H1 (cell line): Measurements from ENCODE around the gene ERH. TPM values are rescaled to one million over a fixed set of nuclear protein-coding genes. Genes with fewer than 3 reads are reported as not detected.

Source experiments
- CTCF ChIA-PET: fragments of 300-600 bp; sonication (Branson Sonifier 250); formaldehyde crosslinking; loops from one replicate; lab custom pipeline; 2021; ENCODE audit not compliant: partially characterized antibody; lab: Charles Lee
- POLR2A ChIA-PET: fragments of 300-600 bp; sonication (Branson Sonifier 250); formaldehyde crosslinking; loops from one replicate; lab custom pipeline; 2021; ENCODE audit warnings: inconsistent platforms; ENCODE audit not compliant: partially characterized antibody; lab: Charles Lee
- DNase-seq, 2 experiments: peaks; one replicate each; pipeline versions ENCODE4 v3.0.0 to v3.0.0-alpha.2; 2010 to 2022; ENCODE audit warnings: low spot score in 2 of 2, low read depth in 1 of 2, mixed read lengths in 1 of 2
- FAIRE-seq: peaks from 2 replicates; lab custom pipeline; 2011; peaks lifted over from hg19 to GRCh38; lab: Jason Lieb, UNC
- H2AFZ ChIP-seq: 2 replicates; pipeline ENCODE4 v1.8.1; 2012; ENCODE audit warnings: low read length, inconsistent platforms
- H2AK5ac ChIP-seq: 2 replicates; pipeline ENCODE4 v1.6.1; 2013; ENCODE audit warnings: low read depth, low read length
- H2BK120ac ChIP-seq: replicated peaks from 2 replicates; pipeline ENCODE3; 2013; ENCODE audit warnings: low read depth, low read length, inconsistent platforms
- H2BK12ac ChIP-seq: 2 replicates; pipeline ENCODE4 v1.6.1; 2013; ENCODE audit warnings: low read depth, low read length
- H2BK15ac ChIP-seq: 2 replicates; pipeline ENCODE4 v1.6.1; 2013; ENCODE audit warnings: low read length
- H2BK20ac ChIP-seq: 2 replicates; pipeline ENCODE4 v1.6.1; 2013; ENCODE audit warnings: low read length
- H2BK5ac ChIP-seq: 2 replicates; pipeline ENCODE4 v1.6.1; 2013; ENCODE audit warnings: low read depth, low read length
- H3K14ac ChIP-seq: 2 replicates; pipeline ENCODE4 v1.6.1; 2013; ENCODE audit warnings: inconsistent platforms; ENCODE audit not compliant: insufficient read length
- H3K18ac ChIP-seq: 2 replicates; pipeline ENCODE4 v1.6.1; 2013; ENCODE audit warnings: low read length; ENCODE audit errors: extremely low read depth
- H3K23ac ChIP-seq: 2 replicates; pipeline ENCODE4 v1.6.1; 2013; ENCODE audit warnings: inconsistent platforms; ENCODE audit not compliant: insufficient read length
- H3K23me2 ChIP-seq: 2 replicates; pipeline ENCODE4 v1.6.1; 2013; ENCODE audit warnings: low read depth, low read length
- H3K27ac ChIP-seq: 2 replicates; pipeline ENCODE4 v1.6.1; 2011; ENCODE audit warnings: low read depth, low read length, inconsistent platforms
- H3K27me3 ChIP-seq, 4 experiments: replicated peaks in 1 of 4; 1 replicate in 1 of 4; 2 replicates in 3 of 4; pipeline versions ENCODE4 v1.6.1 to v1.8.1; 2011 to 2013; ENCODE audit warnings: low read length in 3 of 4, mild to moderate bottlenecking in 3 of 4, inconsistent platforms in 2 of 4, mixed read lengths in 2 of 4, moderate library complexity in 1 of 4; ENCODE audit not compliant: control insufficient read depth in 3 of 4, insufficient read depth in 3 of 4; ENCODE audit errors: extremely low read depth in 1 of 4
- H3K36me3 ChIP-seq, 4 experiments: 2 replicates each; pipeline versions ENCODE4 v1.6.1 to v1.8.1; 2011 to 2013; ENCODE audit warnings: mild to moderate bottlenecking in 4 of 4, low read length in 3 of 4, moderate library complexity in 2 of 4, control low read depth in 1 of 4, inconsistent platforms in 1 of 4; ENCODE audit not compliant: insufficient read depth in 4 of 4, control insufficient read depth in 2 of 4
- H3K4ac ChIP-seq: replicated peaks from 2 replicates; pipeline ENCODE3; 2013; ENCODE audit warnings: low read length, low read depth, mixed read lengths, inconsistent platforms; ENCODE audit not compliant: insufficient read length
- H3K4me1 ChIP-seq, 4 experiments: replicated peaks in 1 of 4; 1 replicate in 1 of 4; 2 replicates in 3 of 4; pipeline versions ENCODE4 v1.6.1 to v1.8.1; 2011 to 2013; ENCODE audit warnings: low read length in 3 of 4, inconsistent platforms in 2 of 4, mixed read lengths in 1 of 4; ENCODE audit not compliant: insufficient read depth in 4 of 4, control insufficient read depth in 3 of 4
- H3K4me2 ChIP-seq, 2 experiments: 2 replicates each; pipeline versions ENCODE4 v1.6.1 to v1.8.1; 2011 to 2013; ENCODE audit warnings: low read depth in 2 of 2, low read length in 2 of 2, control low read depth in 1 of 2, inconsistent platforms in 1 of 2, mild to moderate bottlenecking in 1 of 2; ENCODE audit not compliant: insufficient read depth in 1 of 2
- H3K4me3 ChIP-seq, 4 experiments: fragments of 200-600, 300-600 bp in 1 of 4; sonication (generic), shearing (Covaris generic), sonication (Bioruptor Twin) in 1 of 4; 2 replicates each; pipeline versions ENCODE4 v1.5.1 to v1.8.1; 2011 to 2016; ENCODE audit warnings: low read length in 4 of 4, low read depth in 3 of 4, control low read depth in 2 of 4, inconsistent platforms in 2 of 4, mild to moderate bottlenecking in 2 of 4, mixed read lengths in 1 of 4, moderate library complexity in 1 of 4; ENCODE audit not compliant: insufficient read depth in 2 of 4; ENCODE audit errors: extremely low read depth in 1 of 4
- H3K56ac ChIP-seq: replicated peaks from 2 replicates; pipeline ENCODE3; 2013; ENCODE audit warnings: low read depth, mild to moderate bottlenecking, mixed read lengths, low read length, inconsistent platforms; ENCODE audit not compliant: insufficient read length
- H3K79me1 ChIP-seq: 2 replicates; pipeline ENCODE4 v1.6.1; 2013; ENCODE audit warnings: low read depth, low read length, control low read depth
- H3K79me2 ChIP-seq, 2 experiments: 2 replicates each; pipeline versions ENCODE4 v1.6.1 to v1.8.1; 2012 to 2013; ENCODE audit warnings: low read length in 2 of 2, mild to moderate bottlenecking in 2 of 2, inconsistent platforms in 1 of 2; ENCODE audit not compliant: insufficient read depth in 2 of 2, control insufficient read depth in 1 of 2
- H3K9ac ChIP-seq, 4 experiments: replicated peaks in 1 of 4; 1 replicate in 1 of 4; 2 replicates in 3 of 4; pipeline versions ENCODE4 v1.6.1 to v1.8.1; 2011 to 2013; ENCODE audit warnings: low read depth in 3 of 4, low read length in 3 of 4, control low read depth in 2 of 4, mild to moderate bottlenecking in 2 of 4, moderate library complexity in 2 of 4, inconsistent platforms in 1 of 4; ENCODE audit errors: extremely low read depth in 1 of 4
- H3K9me3 ChIP-seq, 2 experiments: 2 replicates each; pipeline versions ENCODE4 v1.6.1 to v1.8.1; 2012 to 2013; ENCODE audit warnings: mild to moderate bottlenecking in 2 of 2, moderate library complexity in 2 of 2, control low read depth in 1 of 2, inconsistent platforms in 1 of 2, low read depth in 1 of 2, low read length in 1 of 2, mixed read lengths in 1 of 2; ENCODE audit not compliant: insufficient read depth in 2 of 2
- H4K20me1 ChIP-seq, 2 experiments: replicated peaks in 1 of 2; 2 replicates each; pipeline versions ENCODE3 to v1.8.1; 2011 to 2013; ENCODE audit warnings: inconsistent platforms in 2 of 2, low read length in 2 of 2, mild to moderate bottlenecking in 1 of 2; ENCODE audit not compliant: insufficient read depth in 2 of 2, control insufficient read depth in 1 of 2
- H4K5ac ChIP-seq: 2 replicates; pipeline ENCODE4 v1.6.1; 2013; ENCODE audit warnings: low read length, low read depth, mixed read lengths, inconsistent platforms; ENCODE audit not compliant: insufficient read length
- H4K8ac ChIP-seq: 2 replicates; pipeline ENCODE4 v1.8.0; 2013; ENCODE audit warnings: mild to moderate bottlenecking, moderate library complexity, low read length, inconsistent platforms; ENCODE audit not compliant: insufficient read depth; ENCODE audit errors: extremely low read depth
- H4K91ac ChIP-seq: replicated peaks from 2 replicates; pipeline ENCODE3; 2013; ENCODE audit warnings: low read length, mixed read lengths, inconsistent platforms; ENCODE audit not compliant: insufficient read length
- CHD1 ChIP-seq: IDR thresholded peaks from 2 replicates; pipeline ENCODE4 v1.6.1; 2012; ENCODE audit warnings: low read depth, low read length, improper control_type of control experiment
- HDAC6 ChIP-seq: IDR thresholded peaks from one replicate; pipeline ENCODE4 v1.7.1; 2012; ENCODE audit warnings: low read depth, mild to moderate bottlenecking, inconsistent platforms, low read length, moderate library complexity
- JUN ChIP-seq: IDR thresholded peaks from 2 replicates; pipeline ENCODE4 v1.6.1; 2011; ENCODE audit warnings: low read depth, mild to moderate bottlenecking, improper control_type of control experiment, low read length
- JUND ChIP-seq: IDR thresholded peaks from 2 replicates; pipeline ENCODE4 v1.6.1; 2011; ENCODE audit warnings: mild to moderate bottlenecking, improper control_type of control experiment, low read length
- SIRT6 ChIP-seq: IDR thresholded peaks from one replicate; pipeline ENCODE4 v1.7.1; 2012; ENCODE audit warnings: low read length, inconsistent platforms
- SRF ChIP-seq: IDR thresholded peaks from 2 replicates; pipeline ENCODE4 v1.6.1; 2011; ENCODE audit warnings: mild to moderate bottlenecking, low read depth, low read length, moderate library complexity
- USF2 ChIP-seq: IDR thresholded peaks from 2 replicates; pipeline ENCODE4 v1.6.1; 2011; ENCODE audit warnings: low read length, improper control_type of control experiment
- whole genome bisulfite sequencing, 2 experiments: shearing (Covaris generic) in 1 of 2; methylation state at CpG; one replicate each; pipeline versions ENCODE4 v1.1.6 to v1.1.7; 2013 to 2015; ENCODE audit warnings: low lambda C conversion rate in 2 of 2, mixed read lengths in 2 of 2, inconsistent platforms in 1 of 2, low coverage in 1 of 2, missing lambda C conversion rate in 1 of 2; ENCODE audit not compliant: insufficient replicate concordance in 2 of 2, insufficient coverage in 1 of 2, insufficient read length in 1 of 2; ENCODE audit errors: extremely low coverage in 1 of 2, missing lambda C conversion rate in 1 of 2; 5-methylcytosine and 5-hydroxymethylcytosine counted together
- polyA plus RNA-seq, 7 experiments: library from polyadenylated mRNA; depleted of rRNA in 3 of 7; stranded (reverse) in 5 of 7; unstranded in 2 of 7; fragments of >200 nt in 5 of 7; fragments of 200-250 nt in 2 of 7; gene quantifications; 1 replicate in 5 of 7; 2 replicates in 1 of 7; 4 replicates in 1 of 7; pipeline versions ENCODE4 v1.2.1 to v1.2.3, GENCODE V29; 2011 to 2013; ENCODE audit warnings: missing spikeins in 2 of 7, mixed read lengths in 2 of 7
- total RNA-seq: library from RNA; stranded (reverse); fragmentation: NEBNext Ultra II Directional; extraction: Animal tissue kit (Norgen Biotek cat#: 25700); gene quantifications from 2 replicates; pipeline ENCODE4 v1.2.1, GENCODE V29; 2021

ERH gene
- total and polyA plus RNA-seq, 2 of the 8 experiments (the other 6 are each of a cell fraction or from before 2014, with no cell fraction given), result 329 to 454 TPM

- Histone ChIP-seq H2BK5ac (no peak overlapping the region), H4K8ac (no peak overlapping the region), H3K9ac (no peak overlapping the region), H2BK15ac (no peak overlapping the region), H3K18ac (no peak overlapping the region), H3K4ac (no peak overlapping the region), H3K9me3 (no peaks in the 10 kb centered on the region), H3K4me1 (no peaks in the 10 kb centered on the region), H3K27ac (no peak overlapping the region), H3K27me3 (no peaks in the 10 kb centered on the region), H4K5ac (no peak overlapping the region), H3K79me2 (no peaks in the 10 kb centered on the region), H4K91ac (no peak overlapping the region), H2BK20ac (no peak overlapping the region), H2AK5ac (no peak overlapping the region), H3K56ac (no peak overlapping the region), H3K79me1 (no peaks in the 10 kb centered on the region), H2BK12ac (no peak overlapping the region), H3K23me2 (no peaks in the 10 kb centered on the region), H3K36me3 (no peaks in the 10 kb centered on the region), H2AFZ (no peak overlapping the region), H3K14ac (no peak overlapping the region), H2BK120ac (no peak overlapping the region), H3K4me3 (no peak overlapping the region), H3K23ac (no peak overlapping the region), H4K20me1 (peaks cover 0 to 1% of the 10 kb centered on the region in 2 experiments), H3K4me2 (no peak overlapping the region)
- DNase-seq (no peak), FAIRE-seq (no peak)
- CTCF ChIA-PET, result interaction anchor here (0.7 to 6.2 kb wide), 9 partner anchors 11 to 116 kb away, joined by 3 to 54 read pairs (median 5); no protein-coding TSS in a partner anchor
- TF ChIP-seq CHD1 (no peak), USF2 (no peak), SRF (no peak), HDAC6 (no peak), SIRT6 (no peak), JUND (no peak), JUN (no peak)
- 86% methylated on average over 12 of the region's 12 CpGs; no CpG with 5 or more reads in 1 of the 2 experiments for WGBS, 2 experiments
- POLR2A ChIA-PET, result interaction anchor here (1.4 to 1.5 kb wide), 2 partner anchors 16 to 98 kb away, joined by 3 read pairs; partner anchors contain the start of gene GALNT16
Measured at GRCh38 chr14:69358233-69358963, 39.7 kb downstream of the ERH start.
